ENCODE measurements around the gene TASP1. TPM values are rescaled to one million over a fixed set of nuclear protein-coding genes. Genes with fewer than 3 reads are reported as not detected.

The TASP1 gene
- total and polyA plus RNA-seq, 10 donors, result 6.3 to 21.5 (median 15.5) TPM

GRCh38 chr20:13650474-13650873 lies 11.7 kb upstream of the TASP1 start:
- no peak overlapping the region for H3K4me3 ChIP-seq
- H3K27ac ChIP-seq, result no peak overlapping the region
- WGBS, 5 donors, result 70 to 93% (median 84%) methylated on average over 2 of the region's 2 CpGs
- no peaks in the 10 kb centered on the region for H3K27me3 ChIP-seq (replicated peaks in 1 of 7)
- no peaks in the 10 kb centered on the region for H3K36me3 ChIP-seq
- H3K9me3 ChIP-seq, result no peaks in the 10 kb centered on the region
- no peak for DNase-seq
- no peak for TF ChIP-seq POLR2A (IDR thresholded peaks at IDR 0.05)
- TF ChIP-seq POLR2AphosphoS5 (IDR thresholded peaks at IDR 0.05), result no peak
- TF ChIP-seq CTCF (IDR thresholded peaks at IDR 0.05 in 8 of 11, conservative IDR thresholded peaks at IDR 0.05 in 3 of 11), result no peak
- intact Hi-C loops (cut with DNase I; ENCODE audit: low total_unique reads), result no loop called here
- peaks cover 0 to 8% (median 0%) of the 10 kb centered on the region in 6 donors for H3K4me1 ChIP-seq

- H3K9me3 ChIP-seq, result no peaks in the 10 kb centered on the region
- H3K4me1 ChIP-seq, result peaks cover 0 to 8% (median 0%) of the 10 kb centered on the region in 6 donors
- H3K4me3 ChIP-seq, result no peak overlapping the region
- no peaks in the 10 kb centered on the region for H3K36me3 ChIP-seq
- intact Hi-C loops (cut with DNase I; ENCODE audit: low total_unique reads), result no loop called here
- H3K27ac ChIP-seq, result no peak overlapping the region
- no peak for DNase-seq
- no peaks in the 10 kb centered on the region for H3K27me3 ChIP-seq (replicated peaks in 1 of 7)
- 74 to 82% (median 79%) methylated on average over 10 of the region's 10 CpGs for WGBS, 5 donors
- TF ChIP-seq CTCF (IDR thresholded peaks at IDR 0.05 in 8 of 11, conservative IDR thresholded peaks at IDR 0.05 in 3 of 11), result no peak
- no peak for TF ChIP-seq POLR2AphosphoS5 (IDR thresholded peaks at IDR 0.05)
- TF ChIP-seq POLR2A (IDR thresholded peaks at IDR 0.05), result no peak
These were observed 9.8 kb upstream of the TASP1 start for GRCh38 chr20:13648291-13649228.

GRCh38 chr20:13644010-13644409 lies 5.3 kb upstream of the TASP1 start:
- WGBS, 5 donors, result 64 to 80% (median 76%) methylated on average over 4 of the region's 4 CpGs
- intact Hi-C loops (cut with DNase I; ENCODE audit: low total_unique reads), result no loop called here
- TF ChIP-seq POLR2A (IDR thresholded peaks at IDR 0.05) (no peak), CTCF (IDR thresholded peaks at IDR 0.05 in 8 of 11, conservative IDR thresholded peaks at IDR 0.05 in 3 of 11) (no peak), POLR2AphosphoS5 (IDR thresholded peaks at IDR 0.05) (no peak)
- Histone ChIP-seq H3K27me3 (replicated peaks in 1 of 7) (no peaks in the 10 kb centered on the region), H3K36me3 (no peaks in the 10 kb centered on the region), H3K4me3 (no peak overlapping the region), H3K4me1 (peaks cover 0 to 11% (median 3%) of the 10 kb centered on the region in 6 donors), H3K27ac (no peak overlapping the region), H3K9me3 (no peaks in the 10 kb centered on the region)
- no peak for DNase-seq

- Histone ChIP-seq H3K9me3 (no peaks in the 10 kb centered on the region), H3K36me3 (no peaks in the 10 kb centered on the region), H3K27ac (peak overlapping the region; percentile 75 to 90 (median 80)), H3K4me3 (peak overlapping the region; percentile 66 to 96 (median 82)), H3K27me3 (replicated peaks in 1 of 7) (no peaks in the 10 kb centered on the region), H3K4me1 (peaks cover 0 to 27% (median 15%) of the 10 kb centered on the region in 6 donors)
- intact Hi-C loops (cut with DNase I; ENCODE audit: low total_unique reads), result no loop called here
- DNase-seq, result no peak
- TF ChIP-seq CTCF (IDR thresholded peaks at IDR 0.05 in 8 of 11, conservative IDR thresholded peaks at IDR 0.05 in 3 of 11) (peak in 1 of 11 experiments; percentile 3), POLR2AphosphoS5 (IDR thresholded peaks at IDR 0.05) (no peak), POLR2A (IDR thresholded peaks at IDR 0.05) (no peak)
- WGBS, 5 donors, result 5 to 15% (median 8%) methylated on average over 9 of the region's 9 CpGs
These were observed 392 bp upstream of the TASP1 start for GRCh38 chr20:13639150-13639497.

Measured in spleen (tissue), 11 donors.